AG09309 (cell line): ENCODE data around the gene FYB1.

Source experiments
- DNase-seq: peaks from one replicate; pipeline ENCODE4 v3.0.0-alpha.2; 2010; ENCODE audit warnings: low read depth
- H3K4me3 ChIP-seq: 2 replicates; pipeline ENCODE4 v1.5.1; 2011; ENCODE audit warnings: mild to moderate bottlenecking, low read depth, low read length, moderate library complexity; ENCODE audit not compliant: control insufficient read depth
- CTCF ChIP-seq: IDR thresholded peaks from 2 replicates; pipeline ENCODE4 v1.5.1; 2011; ENCODE audit warnings: mild to moderate bottlenecking, low read depth, low read length, inconsistent platforms; ENCODE audit not compliant: insufficient read depth, control insufficient read depth; ENCODE audit errors: missing control alignments

FYB1 gene

GRCh38 chr5:39177631-39177964 lies 41.8 kb downstream of the FYB1 start:
- no peak overlapping the region for H3K4me3 ChIP-seq
- TF ChIP-seq CTCF = no peak
- DNase-seq = no peak

GRCh38 chr5:39176759-39177630 lies 42.4 kb downstream of the FYB1 start:
- DNase-seq = no peak
- no peak overlapping the region for H3K4me3 ChIP-seq

GRCh38 chr5:39175273-39175955 lies 43.9 kb downstream of the FYB1 start:
- no peak for TF ChIP-seq CTCF
- no peak for DNase-seq
- H3K4me3 ChIP-seq = no peak overlapping the region

More at GRCh38 chr5:39176759-39177630, 42.4 kb downstream of the FYB1 start:
- TF ChIP-seq CTCF = no peak

- no peak overlapping the region for H3K4me3 ChIP-seq
- no peak for DNase-seq
- TF ChIP-seq CTCF = no peak
Measured at GRCh38 chr5:39173069-39173468, 46.3 kb downstream of the FYB1 start.

- no peak for TF ChIP-seq CTCF
- no peak overlapping the region for H3K4me3 ChIP-seq
- no peak for DNase-seq
Measured at GRCh38 chr5:39172593-39172992, 46.8 kb downstream of the FYB1 start.

GRCh38 chr5:39171647-39172046 lies 47.7 kb downstream of the FYB1 start:
- no peak for TF ChIP-seq CTCF
- no peak for DNase-seq
- no peak overlapping the region for H3K4me3 ChIP-seq

GRCh38 chr5:39169081-39169480 lies 50.3 kb downstream of the FYB1 start:
- TF ChIP-seq CTCF = no peak
- DNase-seq = peak; percentile 71
- no peak overlapping the region for H3K4me3 ChIP-seq
